IMR-90 (cell line): ENCODE results near the gene NELL1. TPM values are rescaled to one million over a fixed set of nuclear protein-coding genes. Genes with fewer than 3 reads are reported as not detected.

Experiments
- ATAC-seq: fragments of 200-7000 bp; cut with Tn5 transposase; 2 replicates; pipeline ENCODE4 v1.9.1; 2020; ENCODE audit warnings: low read depth, mild to moderate bottlenecking, moderate library complexity
- BruUV-seq: library from RNA; stranded (reverse); fragments of 400-500 nt; replicated peaks from 2 replicates; lab custom pipeline; 2021; lab: Mats Ljungman, UMichigan
- CTCF ChIA-PET: fragments of 300-600 bp; formaldehyde crosslinking; extraction: SDS; loops from one replicate; lab custom pipeline; 2021; ENCODE audit warnings: antibody characterized with exemption; lab: Yijun Ruan, JAX
- POLR2A ChIA-PET: fragments of 300-600 bp; sonication (Branson Sonifier 250); formaldehyde crosslinking; loops from one replicate; lab custom pipeline; 2022; ENCODE audit warnings: antibody characterized with exemption; ENCODE audit not compliant: unreplicated experiment; lab: Charles Lee
- DNase-seq: peaks from one replicate; pipeline ENCODE4 v3.0.0; 2013
- H2AFZ ChIP-seq: replicated peaks from 2 replicates; pipeline ENCODE3; 2013; ENCODE audit warnings: low read length, mild to moderate bottlenecking; ENCODE audit not compliant: poor library complexity
- H2AK5ac ChIP-seq: 2 replicates; pipeline ENCODE4 v1.6.1; 2013; ENCODE audit warnings: low read depth, low read length, inconsistent platforms
- H2AK9ac ChIP-seq: replicated peaks from 2 replicates; pipeline ENCODE3; 2013; ENCODE audit warnings: mild to moderate bottlenecking, low read depth, low read length, moderate library complexity; ENCODE audit not compliant: poor library complexity
- H2BK120ac ChIP-seq: 2 replicates; pipeline ENCODE4 v1.6.1; 2013; ENCODE audit warnings: low read depth, low read length, inconsistent platforms
- H2BK15ac ChIP-seq: 3 replicates; pipeline ENCODE4 v1.6.1; 2013; ENCODE audit warnings: low read depth, low read length, inconsistent platforms
- H2BK20ac ChIP-seq: 2 replicates; pipeline ENCODE4 v1.6.1; 2013; ENCODE audit warnings: low read depth, mild to moderate bottlenecking, inconsistent platforms, low read length, moderate library complexity
- H2BK5ac ChIP-seq: 2 replicates; pipeline ENCODE4 v1.6.1; 2013; ENCODE audit warnings: mild to moderate bottlenecking, low read depth, low read length, inconsistent platforms; ENCODE audit not compliant: poor library complexity, severe bottlenecking
- H3K14ac ChIP-seq: replicated peaks from 2 replicates; pipeline ENCODE4 v1.6.1; 2013; ENCODE audit warnings: low read depth, low read length, inconsistent platforms
- H3K18ac ChIP-seq: 2 replicates; pipeline ENCODE4 v1.6.1; 2013; ENCODE audit warnings: low read depth, low read length, control low read depth
- H3K23ac ChIP-seq: 2 replicates; pipeline ENCODE4 v1.6.1; 2013; ENCODE audit warnings: low read depth, low read length, inconsistent platforms
- H3K27ac ChIP-seq: 2 replicates; pipeline ENCODE4 v1.5.1; 2013; ENCODE audit warnings: mild to moderate bottlenecking, control low read depth, low read length; ENCODE audit not compliant: insufficient read depth
- H3K27me3 ChIP-seq: 2 replicates; pipeline ENCODE4 v1.6.1; 2013; ENCODE audit warnings: low read length; ENCODE audit not compliant: control insufficient read depth, insufficient read depth
- H3K36me3 ChIP-seq: 2 replicates; pipeline ENCODE4 v1.6.1; 2013; ENCODE audit warnings: low read length, mixed read lengths; ENCODE audit not compliant: control insufficient read depth, insufficient read depth
- H3K4ac ChIP-seq: 2 replicates; pipeline ENCODE4 v1.6.1; 2013; ENCODE audit warnings: low read depth, low read length, inconsistent platforms
- H3K4me1 ChIP-seq: 2 replicates; pipeline ENCODE4 v1.6.1; 2013; ENCODE audit warnings: low read length, mixed read lengths; ENCODE audit not compliant: control insufficient read depth, insufficient read depth
- H3K4me2 ChIP-seq: 2 replicates; pipeline ENCODE4 v1.6.1; 2013; ENCODE audit warnings: low read depth, mild to moderate bottlenecking, control low read depth, low read length, moderate library complexity
- H3K4me3 ChIP-seq: 2 replicates; pipeline ENCODE4 v1.5.1; 2013; ENCODE audit warnings: low read depth, mild to moderate bottlenecking, control low read depth, low read length, moderate library complexity; ENCODE audit not compliant: insufficient read depth
- H3K56ac ChIP-seq: 2 replicates; pipeline ENCODE4 v1.6.1; 2013; ENCODE audit warnings: low read length, inconsistent platforms; ENCODE audit not compliant: insufficient read depth; ENCODE audit errors: extremely low read depth
- H3K79me1 ChIP-seq, 2 experiments: 2 replicates each; pipeline ENCODE4 v1.6.1; 2013; ENCODE audit warnings: low read length in 2 of 2, inconsistent platforms in 1 of 2, low read depth in 1 of 2
- H3K9ac ChIP-seq: 2 replicates; pipeline ENCODE4 v1.6.1; 2013; ENCODE audit warnings: low read depth, low read length, control low read depth
- H3K9me1 ChIP-seq: 2 replicates; pipeline ENCODE4 v1.6.1; 2013; ENCODE audit warnings: low read length, inconsistent platforms; ENCODE audit not compliant: insufficient read depth
- H3K9me3 ChIP-seq: 2 replicates; pipeline ENCODE4 v1.6.1; 2013; ENCODE audit warnings: low read length; ENCODE audit not compliant: control insufficient read depth, insufficient read depth
- H4K20me1 ChIP-seq: 2 replicates; pipeline ENCODE4 v1.6.1; 2013; ENCODE audit warnings: low read length, inconsistent platforms; ENCODE audit not compliant: insufficient read depth
- H4K5ac ChIP-seq: 2 replicates; pipeline ENCODE4 v1.6.1; 2013; ENCODE audit warnings: mild to moderate bottlenecking, low read depth, low read length, control low read depth
- H4K8ac ChIP-seq, 2 experiments: 2 replicates each; pipeline ENCODE4 v1.6.1; 2013; ENCODE audit warnings: low read depth in 2 of 2, low read length in 2 of 2, control low read depth in 1 of 2, inconsistent platforms in 1 of 2
- H4K91ac ChIP-seq: 2 replicates; pipeline ENCODE4 v1.6.1; 2013; ENCODE audit warnings: low read depth, low read length, inconsistent platforms; ENCODE audit not compliant: insufficient read depth
- BHLHE40 ChIP-seq: fragments of 150-350 bp; IDR thresholded peaks from 2 replicates; pipeline ENCODE4 v1.6.1; 2016; ENCODE audit warnings: mild to moderate bottlenecking, low read depth, low read length
- CEBPB ChIP-seq: IDR thresholded peaks from 2 replicates; pipeline ENCODE4 v1.6.1; 2012; ENCODE audit warnings: low read depth, low read length, improper control_type of control experiment
- CHD1 ChIP-seq: IDR thresholded peaks from 2 replicates; pipeline ENCODE4 v1.6.1; 2012; ENCODE audit warnings: low read depth, low read length, improper control_type of control experiment
- FOS ChIP-seq: fragments of 150-350 bp; IDR thresholded peaks from 2 replicates; pipeline ENCODE4 v1.6.1; 2016; ENCODE audit warnings: low read depth, low read length
- MAFK ChIP-seq: IDR thresholded peaks from 2 replicates; pipeline ENCODE4 v1.6.1; 2012; ENCODE audit warnings: low read depth, low read length, improper control_type of control experiment
- MXI1 ChIP-seq: IDR thresholded peaks from 2 replicates; pipeline ENCODE4 v1.6.1; 2012; ENCODE audit warnings: low read depth, mild to moderate bottlenecking, low read length, moderate library complexity, borderline replicate concordance
- NFE2L2 ChIP-seq: fragments of 150-350 bp; IDR thresholded peaks from 2 replicates; pipeline ENCODE4 v1.6.1; 2016; ENCODE audit warnings: low read depth, mild to moderate bottlenecking, low read length
- RCOR1 ChIP-seq: IDR thresholded peaks from 2 replicates; pipeline ENCODE4 v1.6.1; 2012; ENCODE audit warnings: mild to moderate bottlenecking, low read length, improper control_type of control experiment; ENCODE audit not compliant: insufficient replicate concordance
- RFX5 ChIP-seq: IDR thresholded peaks from 2 replicates; pipeline ENCODE4 v1.8.0; 2012; ENCODE audit warnings: low read depth, mild to moderate bottlenecking, low read length, moderate library complexity
- SMC3 ChIP-seq: fragments of 150-350 bp; IDR thresholded peaks from 2 replicates; pipeline ENCODE4 v1.6.1; 2016; ENCODE audit warnings: low read depth, mild to moderate bottlenecking, antibody characterized with exemption, low read length, moderate library complexity
- WGBS, 2 experiments: methylation state at CpG; one replicate each; pipeline versions ENCODE4 v1.1.5 to v1.1.7; 2013; ENCODE audit warnings: missing lambda C conversion rate in 2 of 2; ENCODE audit not compliant: insufficient read length in 1 of 2; ENCODE audit errors: extremely low coverage in 2 of 2; 5-methylcytosine and 5-hydroxymethylcytosine counted together
- dilution Hi-C: fragments of 300-500 bp; cut with HindIII; formaldehyde crosslinking; loops from one replicate; pipeline ENCODE4 v1.14.3; 2018; ENCODE audit warnings: low sequenced_read_pairs; ENCODE audit not compliant: unreplicated experiment
- in situ Hi-C: fragments of 300-500 bp; cut with MboI; formaldehyde crosslinking; loops from 3 replicates; pipeline ENCODE4 v1.14.3; 2019; ENCODE audit warnings: low sequenced_read_pairs, inconsistent platforms, mixed read lengths
- intact Hi-C: fragments of 100-400 bp; cut with micrococcal nuclease; formaldehyde crosslinking; loops from 2 replicates; pipeline ENCODE4 v1.10.0; 2022
- polyA plus RNA-seq, 3 experiments: library from polyadenylated mRNA; depleted of rRNA; stranded (reverse); fragments of >200 nt; gene quantifications; 2 replicates each; pipeline ENCODE4 v1.2.3, GENCODE V29; 2012; ENCODE audit warnings: low replicate concordance in 1 of 3
- total RNA-seq: library from RNA; depleted of rRNA; stranded (reverse); fragments of >200 nt; gene quantifications from 2 replicates; pipeline ENCODE4 v1.2.3, GENCODE V29; 2012
- TF ChIP-seq, protein P1 (sequence below): fragments of 150-350 bp; IDR thresholded peaks from 2 replicates; pipeline ENCODE4 v1.6.1; 2016; ENCODE audit warnings: low read depth, mild to moderate bottlenecking, low read length, moderate library complexity, borderline replicate concordance

Gene NELL1
- total and polyA plus RNA-seq, 2 of the 4 experiments (the other 2 are of a cell fraction), result not detected

DNA sequence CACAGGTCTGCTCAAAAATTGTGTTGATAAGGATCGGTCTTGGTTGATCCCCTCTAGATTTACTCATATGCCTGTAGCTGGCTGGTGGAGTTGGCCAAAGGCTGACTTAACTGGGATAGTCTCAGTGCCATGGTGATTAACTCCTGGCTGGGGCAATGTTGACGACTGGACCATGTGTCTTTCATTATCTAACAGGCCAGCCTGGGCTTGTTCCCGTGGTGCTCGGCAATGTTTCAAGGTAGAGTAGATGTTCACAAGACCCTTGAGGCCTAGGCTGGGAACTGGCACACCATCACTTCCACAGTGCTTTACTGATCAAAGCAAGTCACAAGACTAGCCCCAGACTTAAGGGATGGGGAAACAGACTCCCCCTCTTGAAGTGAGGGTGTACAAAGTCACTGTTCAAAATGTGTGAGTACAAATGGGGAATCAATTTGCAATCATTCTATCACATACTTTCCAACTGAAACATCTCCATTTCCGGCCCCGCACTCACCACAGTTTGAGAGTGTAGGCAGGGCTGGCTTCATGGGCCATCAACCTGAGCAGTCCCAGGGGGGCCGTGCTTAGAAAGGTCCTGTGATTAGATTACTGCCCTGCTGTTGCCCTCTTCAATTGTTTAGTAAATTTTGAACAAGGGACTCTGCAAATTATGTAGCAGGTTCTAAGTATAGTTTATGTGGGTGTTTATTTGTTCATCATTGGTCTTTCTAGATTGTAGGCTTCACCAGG is 240.8 kb downstream of the NELL1 start:
- Histone ChIP-seq H2BK15ac (no peak overlapping the region), H3K4me2 (no peak overlapping the region), H3K23ac (no peak overlapping the region), H2BK20ac (no peak overlapping the region), H2BK120ac (no peak overlapping the region), H2AK5ac (no peak overlapping the region), H3K79me1 (no peaks in the 10 kb centered on the region), H4K8ac (no peak overlapping the region), H3K36me3 (no peaks in the 10 kb centered on the region), H3K14ac (no peak overlapping the region), H4K20me1 (no peaks in the 10 kb centered on the region), H3K27me3 (no peaks in the 10 kb centered on the region), H3K9ac (no peak overlapping the region), H3K4ac (no peak overlapping the region), H3K9me1 (no peaks in the 10 kb centered on the region), H4K5ac (no peak overlapping the region), H3K4me1 (no peaks in the 10 kb centered on the region), H2AK9ac (no peak overlapping the region), H3K56ac (no peak overlapping the region), H2BK5ac (no peak overlapping the region), H3K27ac (no peak overlapping the region), H3K18ac (no peak overlapping the region), H2AFZ (no peak overlapping the region), H3K4me3 (no peak overlapping the region), H3K9me3 (peaks cover 4% of the 10 kb centered on the region), H4K91ac (no peak overlapping the region)
- intact Hi-C loops (no loop called here), dilution Hi-C loops (no loop called here), in situ Hi-C loops (no loop called here)
- DNase-seq (no peak), ATAC-seq (no peak)
- POLR2A ChIA-PET, result no interaction called here
- CTCF ChIA-PET, result no interaction called here
- no peak for TF ChIP-seq RCOR1
- no peak for TF ChIP-seq FOS
- no peak for TF ChIP-seq CHD1
- TF ChIP-seq SMC3, result no peak
- TF ChIP-seq CEBPB, result no peak
- TF ChIP-seq MAFK, result no peak
- no peak for TF ChIP-seq MXI1
- no peak for TF ChIP-seq BHLHE40
- TF ChIP-seq, protein P1, sequence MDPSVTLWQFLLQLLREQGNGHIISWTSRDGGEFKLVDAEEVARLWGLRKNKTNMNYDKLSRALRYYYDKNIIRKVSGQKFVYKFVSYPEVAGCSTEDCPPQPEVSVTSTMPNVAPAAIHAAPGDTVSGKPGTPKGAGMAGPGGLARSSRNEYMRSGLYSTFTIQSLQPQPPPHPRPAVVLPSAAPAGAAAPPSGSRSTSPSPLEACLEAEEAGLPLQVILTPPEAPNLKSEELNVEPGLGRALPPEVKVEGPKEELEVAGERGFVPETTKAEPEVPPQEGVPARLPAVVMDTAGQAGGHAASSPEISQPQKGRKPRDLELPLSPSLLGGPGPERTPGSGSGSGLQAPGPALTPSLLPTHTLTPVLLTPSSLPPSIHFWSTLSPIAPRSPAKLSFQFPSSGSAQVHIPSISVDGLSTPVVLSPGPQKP, result no peak
- TF ChIP-seq RFX5, result no peak
- no peak for TF ChIP-seq NFE2L2
- WGBS, 2 experiments, result no CpG with 5 or more reads among the region's 7 CpGs
- no TSS peak for BruUV-seq
